HCT116 (cell line): ENCODE data around the gene RNF214. TPM values are rescaled to one million over a fixed set of nuclear protein-coding genes. Genes with fewer than 3 reads are reported as not detected.

Experiments
- ATAC-seq: fragments of 200-7000 bp; cut with Tn5 transposase; 2 replicates; pipeline ENCODE4 v1.9.1; 2020; ENCODE audit warnings: mild to moderate bottlenecking, moderate library complexity
- BruUV-seq: library from RNA; stranded (reverse); fragments of 400-500 nt; replicated peaks from 2 replicates; lab custom pipeline; 2021; lab: Mats Ljungman, UMichigan
- CTCF ChIA-PET: fragments of 300-600 bp; sonication (Branson Sonifier 250); formaldehyde crosslinking; loops from one replicate; lab custom pipeline; 2021; ENCODE audit warnings: antibody characterized with exemption; lab: Charles Lee
- POLR2A ChIA-PET: fragments of 300-600, 350-600 bp; sonication (Branson Sonifier 250); formaldehyde crosslinking; loops from one replicate; lab custom pipeline; 2021; ENCODE audit warnings: antibody characterized with exemption; lab: Charles Lee
- RAD21 ChIA-PET, 2 experiments: fragments of 300-600 bp; sonication (Branson Sonifier 250); formaldehyde crosslinking; loops; one replicate each; lab custom pipeline; 2023; ENCODE audit warnings: low total read pairs in 2 of 2; ENCODE audit not compliant: uncharacterized antibody in 2 of 2, unreplicated experiment in 2 of 2, low non-redundant PET in 1 of 2; lab: Charles Lee
- DNase-seq: peaks from one replicate; pipeline ENCODE4 v3.0.0-alpha.2; 2010; ENCODE audit warnings: low read depth, low spot score
- H2AFZ ChIP-seq: fragments of 200-600 bp; shearing (Covaris generic), sonication (generic); 2 replicates; pipeline ENCODE4 v1.6.1; 2017; ENCODE audit warnings: low read depth, mixed run types, mixed read lengths, antibody characterized with exemption, low read length; ENCODE audit not compliant: poor library complexity, severe bottlenecking
- H3K27ac ChIP-seq: 2 replicates; pipeline ENCODE4 v1.5.1; 2012; ENCODE audit warnings: low read depth, low read length
- H3K27me3 ChIP-seq: fragments of 200-600 bp; sonication (generic); 2 replicates; pipeline ENCODE4 v1.6.1; 2016; ENCODE audit warnings: mixed run types, low read length, mixed read lengths; ENCODE audit not compliant: insufficient read depth
- H3K36me3 ChIP-seq, 2 experiments: fragments of 200-500 bp in 1 of 2; fragments of 200-600 bp in 1 of 2; sonication (Bioruptor generic) in 1 of 2; sonication (generic) in 1 of 2; 2 replicates each; pipeline versions ENCODE4 v1.5.1 to v1.6.1; 2014 to 2016; ENCODE audit warnings: low read length in 2 of 2, inconsistent platforms in 1 of 2, mixed read lengths in 1 of 2, mixed run types in 1 of 2; ENCODE audit not compliant: insufficient read depth in 2 of 2, control insufficient read depth in 1 of 2
- H3K4me1 ChIP-seq, 2 experiments: fragments of 200-600 bp in 1 of 2; sonication (generic) in 1 of 2; 2 replicates each; pipeline versions ENCODE4 v1.5.1 to v1.6.1; 2012 to 2017; ENCODE audit warnings: low read length in 2 of 2, inconsistent platforms in 1 of 2, mild to moderate bottlenecking in 1 of 2, mixed read lengths in 1 of 2, mixed run types in 1 of 2, moderate library complexity in 1 of 2; ENCODE audit not compliant: insufficient read depth in 2 of 2, control insufficient read depth in 1 of 2
- H3K4me2 ChIP-seq: fragments of 200-600 bp; sonication (generic); 2 replicates; pipeline ENCODE4 v1.6.1; 2017; ENCODE audit warnings: mixed run types, low read length, mixed read lengths
- H3K4me3 ChIP-seq, 2 experiments: fragments of 200-600 bp in 1 of 2; sonication (generic) in 1 of 2; replicated peaks in 1 of 2; 2 replicates each; pipeline ENCODE4 v1.5.1; 2011 to 2016; ENCODE audit warnings: low read length in 2 of 2, control low read depth in 1 of 2, low read depth in 1 of 2, mild to moderate bottlenecking in 1 of 2, mixed read lengths in 1 of 2, mixed run types in 1 of 2
- H3K79me2 ChIP-seq: fragments of 200-600 bp; sonication (generic); 2 replicates; pipeline ENCODE4 v1.6.1; 2017; ENCODE audit warnings: mild to moderate bottlenecking, mixed run types, low read length, moderate library complexity, mixed read lengths; ENCODE audit not compliant: insufficient read depth
- H3K9ac ChIP-seq: fragments of 200-600 bp; sonication (generic); 2 replicates; pipeline ENCODE4 v1.6.1; 2016; ENCODE audit warnings: low read length, mixed read lengths
- H3K9me2 ChIP-seq: fragments of 200-600 bp; sonication (generic), shearing (Covaris generic); 2 replicates; pipeline ENCODE4 v1.6.1; 2017; ENCODE audit warnings: mixed run types, mild to moderate bottlenecking, moderate library complexity; ENCODE audit not compliant: insufficient read depth
- H3K9me3 ChIP-seq, 2 experiments: fragments of 200-500 bp in 1 of 2; fragments of 200-600 bp in 1 of 2; sonication (Bioruptor generic) in 1 of 2; sonication (generic) in 1 of 2; 2 replicates each; pipeline ENCODE4 v1.6.1; 2014 to 2017; ENCODE audit warnings: low read length in 2 of 2, mixed read lengths in 2 of 2, inconsistent platforms in 1 of 2, low read depth in 1 of 2, mild to moderate bottlenecking in 1 of 2, mixed run types in 1 of 2, moderate library complexity in 1 of 2; ENCODE audit not compliant: control insufficient read depth in 1 of 2, insufficient read depth in 1 of 2
- H4K20me1 ChIP-seq: fragments of 200-600 bp; sonication (generic), shearing (Covaris generic); 2 replicates; pipeline ENCODE4 v1.6.1; 2017; ENCODE audit warnings: mixed run types, mild to moderate bottlenecking, moderate library complexity; ENCODE audit not compliant: insufficient read depth
- CBX3 ChIP-seq: IDR thresholded peaks from 2 replicates; pipeline ENCODE4 v1.6.1; 2012; ENCODE audit warnings: low read depth
- CEBPB ChIP-seq: IDR thresholded peaks from 2 replicates; pipeline ENCODE4 v1.6.1; 2012; ENCODE audit warnings: low read depth
- CTCF ChIP-seq, 3 experiments: fragments of 200-600 bp in 1 of 3; sonication (generic) in 1 of 3; IDR thresholded peaks in 2 of 3; conservative IDR thresholded peaks in 1 of 3; 2 replicates each; pipeline ENCODE4 v1.5.1; 2012 to 2017; ENCODE audit warnings: low read depth in 2 of 3, low read length in 2 of 3, antibody characterized with exemption in 1 of 3, borderline replicate concordance in 1 of 3, control low read depth in 1 of 3, mild to moderate bottlenecking in 1 of 3, mixed read lengths in 1 of 3, mixed run types in 1 of 3, moderate library complexity in 1 of 3; ENCODE audit not compliant: insufficient read depth in 1 of 3
- EGR1 ChIP-seq: IDR thresholded peaks from 2 replicates; pipeline ENCODE4 v1.6.1; 2012; ENCODE audit warnings: low read depth
- ELF1 ChIP-seq: IDR thresholded peaks from 2 replicates; pipeline ENCODE4 v1.6.1; 2012; ENCODE audit warnings: low read depth, borderline replicate concordance
- EZH2phosphoT487 ChIP-seq: fragments of 200-600 bp; IDR thresholded peaks from 2 replicates; pipeline ENCODE4 v1.6.1; 2018; ENCODE audit warnings: antibody characterized with exemption, borderline replicate concordance
- FOSL1 ChIP-seq: IDR thresholded peaks from 2 replicates; pipeline ENCODE4 v1.6.1; 2012; ENCODE audit warnings: low read depth
- MAX ChIP-seq: IDR thresholded peaks from 2 replicates; pipeline ENCODE4 v1.6.1; 2012
- POLR2A ChIP-seq: IDR thresholded peaks from 2 replicates; pipeline ENCODE4 v1.7.0; 2011; ENCODE audit warnings: borderline replicate concordance; ENCODE audit not compliant: insufficient read depth, insufficient read length; ENCODE audit errors: extremely low read depth
- POLR2AphosphoS5 ChIP-seq: IDR thresholded peaks from 2 replicates; pipeline ENCODE4 v1.6.1; 2011; ENCODE audit warnings: mild to moderate bottlenecking, low read depth, low read length, moderate library complexity
- RAD21 ChIP-seq: IDR thresholded peaks from 2 replicates; pipeline ENCODE4 v1.6.1; 2012; ENCODE audit warnings: low read depth, mild to moderate bottlenecking
- REST ChIP-seq: IDR thresholded peaks from 2 replicates; pipeline ENCODE4 v1.6.1; 2012; ENCODE audit warnings: low read depth
- SIN3A ChIP-seq: IDR thresholded peaks from 2 replicates; pipeline ENCODE4 v1.6.1; 2012; ENCODE audit warnings: low read depth
- SRF ChIP-seq: IDR thresholded peaks from 2 replicates; pipeline ENCODE4 v1.6.1; 2012; ENCODE audit warnings: low read depth
- ZFX ChIP-seq: fragments of 450-650 bp; IDR thresholded peaks from 2 replicates; pipeline ENCODE4 v1.6.1; 2017
- ZNF274 ChIP-seq: fragments of 200-500 bp; sonication (Bioruptor generic); IDR thresholded peaks from 2 replicates; pipeline ENCODE4 v1.6.1; 2014; ENCODE audit warnings: mild to moderate bottlenecking, low read depth, low read length, inconsistent platforms
- intact Hi-C: fragments of 100-400 bp; cut with micrococcal nuclease; formaldehyde crosslinking; loops from 2 replicates; pipeline ENCODE4 v1.10.0; 2022
- total RNA-seq: library from RNA; stranded (reverse); gene quantifications from one replicate; pipeline ENCODE4 v1.2.1, GENCODE V29; 2021; ENCODE audit not compliant: unreplicated experiment

RNF214 gene
- total RNA-seq, 1 experiment from 2014 or later, result 29.3 TPM

GRCh38 chr11:117313091-117313490 is 80.6 kb downstream of the RNF214 start (continued):
- TF ChIP-seq FOSL1 (no peak), CTCF (IDR thresholded peaks at IDR 0.05 in 2 of 3, conservative IDR thresholded peaks at IDR 0.05 in 1 of 3; ENCODE audit: borderline replicate concordance in 1 of 3, insufficient read depth in 1 of 3, low read depth in 2 of 3, low read length in 2 of 3) (no peak), ELF1 (no peak)

- Histone ChIP-seq H2AFZ (no peak overlapping the region), H3K9ac (no peak overlapping the region), H3K27ac (no peak overlapping the region), H4K20me1 (no peaks in the 10 kb centered on the region)
- TF ChIP-seq REST (no peak), CTCF (IDR thresholded peaks at IDR 0.05 in 2 of 3, conservative IDR thresholded peaks at IDR 0.05 in 1 of 3; ENCODE audit: borderline replicate concordance in 1 of 3, insufficient read depth in 1 of 3, low read depth in 2 of 3, low read length in 2 of 3) (no peak), ZFX (no peak), CBX3 (no peak), EGR1 (no peak), POLR2A (no peak), POLR2AphosphoS5 (no peak), CEBPB (no peak), ELF1 (no peak), MAX (no peak), EZH2phosphoT487 (no peak), SIN3A (no peak), RAD21 (no peak), ZNF274 (no peak), SRF (no peak)
- TF ChIP-seq, all 23 proteins: peak for 0
- Histone ChIP-seq H3K4me2 (no peak overlapping the region), H3K4me1 (peaks cover 7 to 16% of the 10 kb centered on the region in 2 experiments; a peak in 3 of 4 replicates), H3K9me2 (no peaks in the 10 kb centered on the region), H3K36me3 (no peaks in the 10 kb centered on the region), H3K79me2 (no peaks in the 10 kb centered on the region), H3K9me3 (no peaks in the 10 kb centered on the region), H3K27me3 (no peaks in the 10 kb centered on the region), H3K4me3 (no peak overlapping the region)
- RAD21 ChIA-PET, result no interaction called here
- CTCF ChIA-PET, result no interaction called here
- POLR2A ChIA-PET, result no interaction called here
- intact Hi-C loops, result no loop called here
- ATAC-seq (no peak), DNase-seq (no peak)
- BruUV-seq, result TSS peak; percentile 35
Observed at GRCh38 chr11:117313828-117314768, 81.6 kb downstream of the RNF214 start.
